ENCODE results near the gene ZNF425.

GRCh38 chr7:149175150-149175549 lies 49.0 kb upstream of the ZNF425 start:
- no peak for TF ChIP-seq CTCF (conservative IDR thresholded peaks at IDR 0.05; ENCODE audit: low read length)
- TF ChIP-seq EZH2phosphoT487 (IDR thresholded peaks at IDR 0.05; ENCODE audit: borderline replicate concordance, low read depth, low read length): no peak
